GM23248 (cell line): ENCODE results near the gene COL18A1. TPM values are rescaled to one million over a fixed set of nuclear protein-coding genes. Genes with fewer than 3 reads are reported as not detected.

Experiments used
- DNase-seq: peaks from one replicate; pipeline ENCODE4 v3.0.0-alpha.2; 2015
- H2AFZ ChIP-seq: fragments of 200-600 bp; sonication (generic); 2 replicates; pipeline ENCODE4 v1.6.1; 2016; ENCODE audit warnings: antibody characterized with exemption
- H3F3A ChIP-seq: fragments of 200-600 bp; sonication (generic); 2 replicates; pipeline ENCODE4 v1.6.1; 2016; ENCODE audit warnings: mild to moderate bottlenecking, antibody characterized with exemption, mixed run types; ENCODE audit not compliant: insufficient read depth
- H3K27ac ChIP-seq: fragments of 200-600 bp; sonication (generic); 2 replicates; pipeline ENCODE4 v1.5.1; 2016; ENCODE audit warnings: mild to moderate bottlenecking
- H3K27me3 ChIP-seq: fragments of 200-600 bp; sonication (generic); replicated peaks from 2 replicates; pipeline ENCODE4 v1.6.1; 2016; ENCODE audit warnings: mild to moderate bottlenecking; ENCODE audit not compliant: insufficient read depth
- H3K36me3 ChIP-seq: fragments of 200-600 bp; sonication (generic); 2 replicates; pipeline ENCODE4 v1.6.1; 2016; ENCODE audit warnings: low read depth, mild to moderate bottlenecking
- H3K4me1 ChIP-seq: fragments of 200-600 bp; sonication (generic); 2 replicates; pipeline ENCODE4 v1.6.1; 2016; ENCODE audit warnings: mild to moderate bottlenecking; ENCODE audit not compliant: insufficient read depth
- H3K4me2 ChIP-seq: fragments of 200-600 bp; sonication (generic); one replicate; pipeline ENCODE4 v1.6.1; 2016; ENCODE audit warnings: mild to moderate bottlenecking; ENCODE audit not compliant: unreplicated experiment
- H3K4me3 ChIP-seq: fragments of 200-600 bp; sonication (generic); 2 replicates; pipeline ENCODE4 v1.5.1; 2016; ENCODE audit warnings: mild to moderate bottlenecking
- H3K79me2 ChIP-seq: fragments of 200-600 bp; sonication (generic); 2 replicates; pipeline ENCODE4 v1.6.1; 2016; ENCODE audit warnings: mild to moderate bottlenecking; ENCODE audit not compliant: insufficient read depth
- H3K9ac ChIP-seq: fragments of 200-600 bp; sonication (generic); 2 replicates; pipeline ENCODE4 v1.6.1; 2016; ENCODE audit warnings: mild to moderate bottlenecking
- H3K9me2 ChIP-seq: fragments of 200-600 bp; sonication (generic); 2 replicates; pipeline ENCODE4 v1.6.1; 2016; ENCODE audit warnings: mixed run types, mild to moderate bottlenecking, moderate library complexity; ENCODE audit not compliant: insufficient read depth
- H3K9me3 ChIP-seq: fragments of 200-600 bp; sonication (generic); one replicate; pipeline ENCODE4 v1.6.1; 2017; ENCODE audit warnings: low read depth
- H4K20me1 ChIP-seq: fragments of 200-600 bp; sonication (generic); 2 replicates; pipeline ENCODE4 v1.6.0; 2016; ENCODE audit not compliant: insufficient read depth
- EZH2 ChIP-seq: fragments of 200-600 bp; sonication (generic); IDR thresholded peaks from 2 replicates; pipeline ENCODE4 v1.6.1; 2018; ENCODE audit warnings: antibody characterized with exemption, mild to moderate bottlenecking; ENCODE audit not compliant: insufficient read depth, poor library complexity, severe bottlenecking
- EZH2phosphoT487 ChIP-seq: fragments of 200-600 bp; sonication (generic); IDR thresholded peaks from 2 replicates; pipeline ENCODE4 v1.6.1; 2018; ENCODE audit warnings: antibody characterized with exemption, moderate library complexity, mild to moderate bottlenecking, low read depth; ENCODE audit not compliant: insufficient read depth
- WGBS, 2 experiments: methylation state at CpG; one replicate each; pipeline ENCODE4 v1.1.6; 2015 to 2017; ENCODE audit warnings: low lambda C conversion rate in 2 of 2, low coverage in 1 of 2; ENCODE audit errors: missing lambda C conversion rate in 2 of 2; 5-methylcytosine and 5-hydroxymethylcytosine counted together
- in situ Hi-C: fragments of 300-500 bp; cut with MboI; formaldehyde crosslinking; loops from 2 replicates; pipeline ENCODE4 v1.15.0; 2020
- polyA plus RNA-seq: library from polyadenylated mRNA; unstranded; fragments of >200 nt; fragmentation: Nextera tagmentation; extraction: Ambion mirVana; gene quantifications from 2 replicates; pipeline ENCODE4 v1.2.1, GENCODE V29; 2016
- total RNA-seq: library from RNA; depleted of rRNA; stranded (reverse); fragments of >200 nt; shearing (Covaris generic); gene quantifications from 2 replicates; pipeline ENCODE4 v1.2.3, GENCODE V29; 2014

The COL18A1 gene
- total and polyA plus RNA-seq, 2 experiments from 2014 or later: 1.7 to 30.5 TPM

GRCh38 chr21:45534636-45535331 lies 129.8 kb downstream of the COL18A1 start:
- Histone ChIP-seq H3K9ac (no peak overlapping the region), H3K4me3 (no peak overlapping the region), H3F3A (no peaks in the 10 kb centered on the region), H3K9me2 (no peaks in the 10 kb centered on the region), H3K4me2 (no peak overlapping the region), H4K20me1 (no peaks in the 10 kb centered on the region), H3K27ac (no peak overlapping the region), H3K79me2 (no peaks in the 10 kb centered on the region), H3K27me3 (no peaks in the 10 kb centered on the region), H3K4me1 (no peaks in the 10 kb centered on the region), H3K9me3 (no peaks in the 10 kb centered on the region), H2AFZ (no peak overlapping the region), H3K36me3 (no peaks in the 10 kb centered on the region)
- 82 to 84% methylated on average over 23 to 27 of the region's 28 CpGs for WGBS, 2 experiments
- DNase-seq: no peak
- TF ChIP-seq EZH2 (no peak), EZH2phosphoT487 (no peak)
- in situ Hi-C loops: no loop called here

DNA sequence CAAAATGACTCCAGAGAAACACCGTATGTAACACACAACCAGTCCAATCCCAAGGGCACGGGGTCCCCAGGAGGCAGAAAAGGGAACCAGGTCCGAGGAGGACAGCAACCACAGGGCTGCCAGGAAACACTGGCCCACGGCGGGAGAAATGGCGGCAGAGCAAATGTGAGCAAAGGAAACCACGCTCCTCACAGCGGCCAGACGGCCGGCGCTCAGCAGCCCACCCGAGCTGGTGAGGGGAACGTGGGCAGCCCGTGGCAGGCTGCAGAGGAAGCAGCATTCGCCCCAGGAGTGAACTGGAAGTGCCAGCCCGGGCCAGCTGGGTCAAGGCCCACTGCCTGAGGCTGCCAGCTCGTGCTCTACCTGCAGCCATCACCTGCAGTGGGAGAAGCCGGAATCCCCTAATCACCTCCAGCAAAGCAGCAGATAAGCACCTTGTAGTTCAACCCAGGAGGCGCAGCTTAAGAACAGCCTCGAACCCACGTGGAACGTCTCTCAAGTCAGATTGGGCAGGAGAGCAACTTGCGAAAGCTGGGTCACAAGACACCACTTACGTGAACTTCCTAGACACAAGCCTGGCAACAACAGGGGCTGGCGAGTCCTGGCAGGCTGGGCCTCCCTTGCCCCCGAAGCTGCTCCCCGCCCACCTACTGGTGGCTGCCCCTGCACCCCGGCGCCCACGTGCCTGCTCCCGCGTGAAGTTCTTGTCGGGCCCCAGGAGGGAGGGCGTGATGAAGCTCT lies 130.5 kb downstream of the COL18A1 start:
- Histone ChIP-seq H2AFZ (no peak overlapping the region), H3K79me2 (no peaks in the 10 kb centered on the region), H3K27ac (no peak overlapping the region), H3K4me2 (no peak overlapping the region), H3K9me2 (no peaks in the 10 kb centered on the region), H3K4me1 (no peaks in the 10 kb centered on the region), H3K4me3 (no peak overlapping the region), H3K9ac (no peak overlapping the region), H3F3A (no peaks in the 10 kb centered on the region), H3K27me3 (no peaks in the 10 kb centered on the region), H4K20me1 (no peaks in the 10 kb centered on the region), H3K9me3 (no peaks in the 10 kb centered on the region), H3K36me3 (no peaks in the 10 kb centered on the region)
- no peak for DNase-seq
- TF ChIP-seq EZH2phosphoT487: no peak
- no peak for TF ChIP-seq EZH2
- in situ Hi-C loops: no loop called here
- WGBS, 2 experiments: 90 to 92% methylated on average over 33 to 34 of the region's 34 CpGs

DNA sequence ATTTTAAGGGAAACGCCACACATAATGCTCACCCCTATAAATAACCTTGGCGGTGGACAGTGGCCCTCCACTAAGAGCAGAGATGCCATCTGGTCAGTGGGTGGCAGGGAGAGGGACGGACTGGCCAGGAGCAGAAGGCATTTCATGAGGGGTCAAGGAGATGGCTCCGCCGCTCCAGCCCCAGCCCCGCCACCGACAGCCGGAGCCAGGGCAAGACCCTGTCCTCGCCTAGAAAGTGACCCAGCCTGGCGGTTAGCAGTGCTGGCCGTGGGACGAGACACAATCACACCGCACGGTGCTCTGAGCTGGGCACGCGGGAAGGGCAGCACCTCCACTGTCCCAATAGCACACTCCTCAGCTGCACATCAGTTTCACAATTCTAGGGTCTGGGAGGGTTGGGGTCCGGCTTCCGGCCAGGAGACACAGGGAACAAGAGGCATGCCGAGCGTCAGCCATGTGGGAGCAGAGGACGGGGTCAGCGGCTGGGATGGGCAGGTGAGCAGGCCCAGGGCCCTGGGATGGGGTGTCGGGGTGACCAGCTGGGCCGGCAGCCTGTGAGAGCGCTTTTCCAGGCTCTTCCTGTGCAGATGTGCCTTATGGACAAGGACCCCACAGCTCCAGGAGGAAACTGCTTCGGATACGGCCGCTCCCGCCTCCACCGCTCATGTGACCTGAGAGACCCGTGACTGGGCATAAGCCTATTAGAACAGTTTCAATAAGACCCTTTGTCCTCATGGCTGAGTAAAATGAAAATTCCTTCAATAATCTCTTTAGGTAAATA lies 131.5 kb downstream of the COL18A1 start:
- WGBS, 2 experiments: 92 to 96% methylated on average over 27 to 29 of the region's 31 CpGs
- in situ Hi-C loops: no loop called here

GRCh38 chr21:45537111-45537745 lies 132.3 kb downstream of the COL18A1 start:
- H3K27me3 ChIP-seq: no peaks in the 10 kb centered on the region
- H4K20me1 ChIP-seq: no peaks in the 10 kb centered on the region
- H3K27ac ChIP-seq: no peak overlapping the region
- no peak overlapping the region for H3K4me3 ChIP-seq
- no peak overlapping the region for H2AFZ ChIP-seq
- no peaks in the 10 kb centered on the region for H3K4me1 ChIP-seq
- H3K9me3 ChIP-seq: no peaks in the 10 kb centered on the region
- DNase-seq: no peak
- H3K9me2 ChIP-seq: no peaks in the 10 kb centered on the region
- 91 to 95% methylated on average over 9 to 37 of the region's 37 CpGs for WGBS, 2 experiments
- H3K4me2 ChIP-seq: no peak overlapping the region
- H3F3A ChIP-seq: no peaks in the 10 kb centered on the region
- H3K9ac ChIP-seq: no peak overlapping the region
- TF ChIP-seq EZH2phosphoT487 (no peak), EZH2 (no peak)
- in situ Hi-C loops: no loop called here
- H3K36me3 ChIP-seq: no peaks in the 10 kb centered on the region
- H3K79me2 ChIP-seq: no peaks in the 10 kb centered on the region

More for the DNA sequence above, 131.5 kb downstream of the COL18A1 start:
- H3F3A ChIP-seq: no peaks in the 10 kb centered on the region
- no peak overlapping the region for H3K27ac ChIP-seq
- no peaks in the 10 kb centered on the region for H3K79me2 ChIP-seq
- H2AFZ ChIP-seq: no peak overlapping the region
- no peak overlapping the region for H3K9ac ChIP-seq
- H3K4me1 ChIP-seq: no peaks in the 10 kb centered on the region
- no peak for TF ChIP-seq EZH2
- no peak for TF ChIP-seq EZH2phosphoT487
- no peaks in the 10 kb centered on the region for H4K20me1 ChIP-seq
- no peak overlapping the region for H3K4me2 ChIP-seq
- no peaks in the 10 kb centered on the region for H3K36me3 ChIP-seq
- H3K9me2 ChIP-seq: no peaks in the 10 kb centered on the region
- no peaks in the 10 kb centered on the region for H3K9me3 ChIP-seq
- no peak overlapping the region for H3K4me3 ChIP-seq
- no peaks in the 10 kb centered on the region for H3K27me3 ChIP-seq
- DNase-seq: no peak
